Uterus (tissue), 2 donors: ENCODE results near the gene HEXA.

Source experiments
- CTCF ChIP-seq, 4 experiments: fragments of 200-600 bp in 2 of 4; fragments of 450-650 bp in 2 of 4; sonication (generic) in 2 of 4; IDR thresholded peaks; one replicate each; pipeline ENCODE4 v1.5.1; 2016 to 2019; ENCODE audit warnings: antibody characterized with exemption in 4 of 4, mild to moderate bottlenecking in 2 of 4, moderate library complexity in 1 of 4
- POLR2A ChIP-seq, 2 donors: fragments of 450-650 bp; IDR thresholded peaks; one replicate each; pipeline ENCODE4 v1.6.1; 2016; ENCODE audit warnings: antibody characterized with exemption in 2 of 2, mild to moderate bottlenecking in 1 of 2, moderate library complexity in 1 of 2

GRCh38 chr15:72319360-72319984, 56.3 kb downstream of the HEXA start:
- no peak for TF ChIP-seq CTCF (IDR thresholded peaks at IDR 0.05)
- TF ChIP-seq POLR2A (IDR thresholded peaks at IDR 0.05) = no peak
